Stimulated activated naive CD8-positive, alpha-beta T cell treated with anti-CD3 and anti-CD28 coated beads, Interleukin-15, Interleukin-2, amounts not matched to agents 100 U/mL and 50 U/mL, for 24 hours (primary cell): ENCODE measurements around the gene TIA1.
"Not testable (repeated sequence)": the region's sequence is repeated elsewhere in the genome, so short reads cannot be mapped to it uniquely, and the experiment has no call there.

ENCODE experiments used
- ATAC-seq: fragments of 150-1000 bp; cut with Tn5 transposase; one replicate; pipeline ENCODE4 v1.10.0; 2021
- DNase-seq: peaks from one replicate; pipeline ENCODE4 v3.0.0; 2021

The TIA1 gene

GRCh38 chr2:70214953-70215549, 33.4 kb downstream of the TIA1 start:
- DNase-seq, result no peak
- ATAC-seq, result no peak

GRCh38 chr2:70214365-70214764, 34.1 kb downstream of the TIA1 start:
- ATAC-seq, result no peak
- DNase-seq, result no peak

GRCh38 chr2:70212298-70212932, 36.0 kb downstream of the TIA1 start:
- no peak for ATAC-seq
- no peak for DNase-seq

- DNase-seq, result no peak
- no peak for ATAC-seq
Measured at GRCh38 chr2:70211595-70211994, 36.8 kb downstream of the TIA1 start.

- ATAC-seq (no peak), DNase-seq (no peak)
Measured at GRCh38 chr2:70204452-70204851, 44.0 kb downstream of the TIA1 start.

- ATAC-seq (no peak), DNase-seq (no peak)
Measured at GRCh38 chr2:70203086-70203485, 45.3 kb downstream of the TIA1 start.

- ATAC-seq (no peak), DNase-seq (no peak)
Measured at GRCh38 chr2:70202236-70202806, 46.1 kb downstream of the TIA1 start.

GRCh38 chr2:70201831-70202230, 46.6 kb downstream of the TIA1 start:
- no peak for DNase-seq
- no peak for ATAC-seq

GRCh38 chr2:70201225-70201768, 47.1 kb downstream of the TIA1 start:
- ATAC-seq (no peak), DNase-seq (no peak)

- no peak for DNase-seq
- no peak for ATAC-seq
Measured at GRCh38 chr2:70199320-70199864, 49.0 kb downstream of the TIA1 start.

GRCh38 chr2:70192516-70192915, 55.9 kb downstream of the TIA1 start:
- DNase-seq (no peak), ATAC-seq (no peak)

- no peak for ATAC-seq
- no peak for DNase-seq
Measured at GRCh38 chr2:70191244-70191735, 57.1 kb downstream of the TIA1 start.

GRCh38 chr2:70190418-70191243, 57.8 kb downstream of the TIA1 start, which contains the start of gene C2orf42:
C2orf42 (minus strand) TSS chr2:70191019; CDS start chr2:70181985, 9,034 bp downstream.
- ATAC-seq, result peak; percentile 93
- peak; percentile 95 for DNase-seq

- ATAC-seq, result no peak
- DNase-seq, result no peak
Measured at GRCh38 chr2:70188460-70188859, 60.0 kb downstream of the TIA1 start.

- not testable (repeated sequence) for DNase-seq, ATAC-seq
Measured at GRCh38 chr2:70187170-70187569, 61.3 kb downstream of the TIA1 start.

GRCh38 chr2:70182689-70183088, 65.7 kb downstream of the TIA1 start:
- ATAC-seq (no peak), DNase-seq (no peak)

- DNase-seq (no peak), ATAC-seq (no peak)
Measured at GRCh38 chr2:70181363-70181956, 67.0 kb downstream of the TIA1 start.

- no peak for DNase-seq
- ATAC-seq, result no peak
Measured at GRCh38 chr2:70173520-70173919, 74.9 kb downstream of the TIA1 start.

GRCh38 chr2:70169654-70170245, 78.7 kb downstream of the TIA1 start:
- not testable (repeated sequence) for DNase-seq, ATAC-seq

GRCh38 chr2:70161069-70161534, 87.3 kb downstream of the TIA1 start:
- DNase-seq (no peak), ATAC-seq (no peak)

- no peak for ATAC-seq
- no peak for DNase-seq
Measured at GRCh38 chr2:70160545-70160944, 87.9 kb downstream of the TIA1 start.
